GM12878 (cell line): ENCODE results near the gene GPRASP2. TPM values are rescaled to one million over a fixed set of nuclear protein-coding genes. Genes with fewer than 3 reads are reported as not detected.

Experiments
- ATAC-seq: fragments of 200-7000 bp; cut with Tn5 transposase; 3 replicates; pipeline ENCODE4 v1.9.1; 2020; ENCODE audit warnings: mild to moderate bottlenecking, moderate library complexity
- BruUV-seq: library from RNA; stranded (reverse); fragments of 400-500 nt; replicated peaks from 2 replicates; lab custom pipeline; 2021; lab: Mats Ljungman, UMichigan
- CTCF ChIA-PET: fragments of 300-600 bp; sonication (Branson Sonifier 250); formaldehyde crosslinking; extraction: SDS; loops from one replicate; lab custom pipeline; 2021; ENCODE audit warnings: inconsistent platforms; lab: Yijun Ruan, JAX
- POLR2A ChIA-PET: fragments of 350-600 bp; formaldehyde crosslinking; extraction: SDS; loops from one replicate; lab custom pipeline; 2021; ENCODE audit warnings: inconsistent platforms; lab: Charles Lee
- RAD21 ChIA-PET: fragments of 300-600 bp; sonication (Branson Sonifier 250); formaldehyde crosslinking; loops from one replicate; lab custom pipeline; 2023; ENCODE audit warnings: antibody characterized with exemption; ENCODE audit not compliant: unreplicated experiment; lab: Charles Lee
- SMC1A ChIA-PET: fragments of 300-600 bp; sonication (Branson Sonifier 250); formaldehyde crosslinking; loops from one replicate; lab custom pipeline; 2023; ENCODE audit not compliant: unreplicated experiment, uncharacterized antibody; lab: Charles Lee
- DNase-seq: peaks from one replicate; pipeline ENCODE4 v3.0.0-alpha.2; 2011; ENCODE audit warnings: low read depth, low spot score
- FAIRE-seq: peaks from 3 replicates; lab custom pipeline; 2011; peaks lifted over from hg19 to GRCh38; lab: Jason Lieb, UNC
- H2AFZ ChIP-seq: 2 replicates; pipeline ENCODE4 v1.6.0; 2011; ENCODE audit warnings: low read depth, low read length, control low read depth; ENCODE audit not compliant: control insufficient read depth
- H3K27ac ChIP-seq: 2 replicates; pipeline ENCODE4 v1.5.1; 2011; ENCODE audit warnings: control low read depth; ENCODE audit not compliant: control insufficient read depth, insufficient read depth
- H3K27me3 ChIP-seq, 2 experiments: replicated peaks in 1 of 2; 2 replicates each; pipeline versions ENCODE4 v1.6.0 to v1.6.1; 2011; ENCODE audit warnings: low read length in 1 of 2; ENCODE audit not compliant: control insufficient read depth in 2 of 2, insufficient read depth in 2 of 2
- H3K36me3 ChIP-seq, 2 experiments: 2 replicates each; pipeline ENCODE4 v1.5.1; 2011; ENCODE audit warnings: low read length in 1 of 2; ENCODE audit not compliant: control insufficient read depth in 2 of 2, insufficient read depth in 2 of 2
- H3K4me1 ChIP-seq: 2 replicates; pipeline ENCODE4 v1.6.1; 2011; ENCODE audit warnings: mild to moderate bottlenecking, low read length, moderate library complexity, mixed read lengths; ENCODE audit not compliant: control insufficient read depth, insufficient read depth
- H3K4me2 ChIP-seq: 2 replicates; pipeline ENCODE4 v1.6.0; 2011; ENCODE audit warnings: control low read depth; ENCODE audit not compliant: control insufficient read depth, insufficient read depth
- H3K4me3 ChIP-seq: fragments of 200-600 bp; sonication (generic); 2 replicates; pipeline ENCODE4 v1.5.1; 2016
- H3K79me2 ChIP-seq: 2 replicates; pipeline ENCODE4 v1.6.0; 2011; ENCODE audit warnings: low read length; ENCODE audit not compliant: control insufficient read depth, insufficient read depth
- H3K9ac ChIP-seq: 2 replicates; pipeline ENCODE4 v1.8.0; 2011; ENCODE audit warnings: low read length, control low read depth, mixed read lengths; ENCODE audit not compliant: control insufficient read depth, insufficient read depth
- H3K9me3 ChIP-seq: replicated peaks from 3 replicates; pipeline ENCODE4 v1.5.1; 2011; ENCODE audit warnings: mild to moderate bottlenecking, low read length; ENCODE audit not compliant: control insufficient read depth, insufficient read depth
- H4K20me1 ChIP-seq: 2 replicates; pipeline ENCODE4 v1.6.0; 2011; ENCODE audit not compliant: control insufficient read depth, insufficient read depth
- EP300 ChIP-seq, 2 experiments: fragments of 150-350 bp in 1 of 2; IDR thresholded peaks; 2 replicates each; pipeline ENCODE4 v1.6.1; 2011 to 2012; ENCODE audit warnings: low read depth in 2 of 2, low read length in 2 of 2, borderline replicate concordance in 1 of 2, improper control_type of control experiment in 1 of 2, inconsistent platforms in 1 of 2; ENCODE audit not compliant: control insufficient read depth in 1 of 2
- KDM1A ChIP-seq: fragments of 200-600 bp; sonication (generic); IDR thresholded peaks from 2 replicates; pipeline ENCODE4 v1.6.1; 2016; ENCODE audit warnings: borderline replicate concordance
- NR2C1 ChIP-seq: fragments of 450-650 bp; IDR thresholded peaks from 2 replicates; pipeline ENCODE4 v1.6.1; 2017; ENCODE audit warnings: antibody characterized with exemption, mild to moderate bottlenecking, moderate library complexity
- RAD21 ChIP-seq: IDR thresholded peaks from 2 replicates; pipeline ENCODE4 v1.6.1; 2011; ENCODE audit warnings: mild to moderate bottlenecking, low read depth, low read length, moderate library complexity; ENCODE audit not compliant: insufficient read depth
- RCOR1 ChIP-seq: conservative IDR thresholded peaks from 2 replicates; pipeline ENCODE4 v1.6.1; 2012; ENCODE audit warnings: low read depth, low read length, improper control_type of control experiment
- ZBTB4 ChIP-seq: fragments of 450-650 bp; formaldehyde crosslinking; IDR thresholded peaks from 2 replicates; pipeline ENCODE4 v1.4.0; 2022; ENCODE audit warnings: mild to moderate bottlenecking, moderate library complexity
- ZNF217 ChIP-seq: fragments of 450-650 bp; IDR thresholded peaks from 2 replicates; pipeline ENCODE4 v1.6.1; 2017; ENCODE audit warnings: antibody characterized with exemption, mild to moderate bottlenecking
- in situ Hi-C: fragments of 300-500 bp; cut with MboI; formaldehyde crosslinking; loops from 9 replicates; pipeline ENCODE4 v1.14.3; 2018; ENCODE audit warnings: mixed read lengths
- intact Hi-C: fragments of 100-400 bp; cut with micrococcal nuclease; formaldehyde crosslinking; loops from one replicate; pipeline ENCODE4 v1.14.2; 2022; ENCODE audit not compliant: unreplicated experiment
- polyA plus RNA-seq, 11 experiments: library from polyadenylated mRNA; depleted of rRNA in 4 of 11; unstranded in 6 of 11; stranded (reverse) in 5 of 11; fragments of >200 nt; fragmentation: Nextera tagmentation in 4 of 11; fragmentation: Illumina TruSeq in 1 of 11; extraction: Ambion mirVana in 4 of 11; extraction: Trizol in 1 of 11; gene quantifications; 1 replicate in 1 of 11; 2 replicates in 10 of 11; pipeline versions ENCODE4 v1.2.1 to v1.2.3, GENCODE V29; 2011 to 2016; ENCODE audit warnings: inconsistent platforms in 2 of 11, missing spikeins in 2 of 11, low read depth in 1 of 11
- total RNA-seq, 4 experiments: library from RNA; depleted of rRNA in 3 of 4; stranded (reverse); fragments of >200 nt in 3 of 4; fragmentation: Illumina TruSeq in 1 of 4; extraction: Trizol in 1 of 4; gene quantifications; 2 replicates each; pipeline versions ENCODE4 v1.2.1 to v1.2.3, GENCODE V29; 2013 to 2021
- TF ChIP-seq, protein P1 (sequence below): IDR thresholded peaks from 2 replicates; pipeline ENCODE4 v1.6.1; 2012; ENCODE audit warnings: low read depth, low read length, improper control_type of control experiment
- TF ChIP-seq, protein P2 (sequence below): fragments of 450-650 bp; formaldehyde crosslinking; IDR thresholded peaks from 2 replicates; pipeline ENCODE4 v1.5.0; 2022; ENCODE audit warnings: mild to moderate bottlenecking, missing genetic modification characterization

GPRASP2 gene
- total and polyA plus RNA-seq, 10 of the 15 experiments (the other 5 are each of a cell fraction or from before 2014, with no cell fraction given), result 0.08 to 0.27 (median 0.19) TPM; not detected in 1

DNA sequence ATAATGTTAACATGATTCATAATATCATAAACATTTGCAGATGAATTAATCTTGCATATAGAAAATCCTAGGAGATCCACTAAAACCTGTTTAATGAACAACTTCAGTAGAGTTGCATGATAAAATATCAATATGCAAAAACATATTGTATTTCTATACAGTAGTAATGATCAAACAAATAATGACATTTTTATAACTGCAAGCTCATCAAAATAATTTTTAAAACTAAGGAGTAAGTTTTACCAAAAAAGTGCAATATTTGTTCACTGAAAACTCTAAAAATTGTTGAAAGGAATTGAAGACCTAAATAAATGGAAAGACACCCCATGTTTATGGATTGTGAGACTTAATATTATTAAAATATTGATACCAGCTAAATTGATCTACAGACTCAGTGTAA lies 15.9 kb upstream of the GPRASP2 start:
- POLR2A ChIA-PET, result no interaction called here
- ATAC-seq, result no peak
- no peaks in the 10 kb centered on the region for H3K36me3 ChIP-seq
- DNase-seq, result no peak
- no peaks in the 10 kb centered on the region for H3K9me3 ChIP-seq
- no peak overlapping the region for H3K27ac ChIP-seq
- SMC1A ChIA-PET, result no interaction called here
- intact Hi-C loops, result no loop called here
- no peaks in the 10 kb centered on the region for H4K20me1 ChIP-seq
- no peak overlapping the region for H3K4me3 ChIP-seq
- H3K9ac ChIP-seq, result no peak overlapping the region
- CTCF ChIA-PET, result no interaction called here
- RAD21 ChIA-PET, result no interaction called here
- no peaks in the 10 kb centered on the region for H3K79me2 ChIP-seq
- TF ChIP-seq KDM1A (no peak), RCOR1 (no peak)
- no peak overlapping the region for H2AFZ ChIP-seq
- FAIRE-seq, result no peak
- no peaks in the 10 kb centered on the region for H3K4me1 ChIP-seq
- in situ Hi-C loops, result no loop called here
- no TSS peak for BruUV-seq
- H3K27me3 ChIP-seq, result no peaks in the 10 kb centered on the region
- no peak overlapping the region for H3K4me2 ChIP-seq

DNA sequence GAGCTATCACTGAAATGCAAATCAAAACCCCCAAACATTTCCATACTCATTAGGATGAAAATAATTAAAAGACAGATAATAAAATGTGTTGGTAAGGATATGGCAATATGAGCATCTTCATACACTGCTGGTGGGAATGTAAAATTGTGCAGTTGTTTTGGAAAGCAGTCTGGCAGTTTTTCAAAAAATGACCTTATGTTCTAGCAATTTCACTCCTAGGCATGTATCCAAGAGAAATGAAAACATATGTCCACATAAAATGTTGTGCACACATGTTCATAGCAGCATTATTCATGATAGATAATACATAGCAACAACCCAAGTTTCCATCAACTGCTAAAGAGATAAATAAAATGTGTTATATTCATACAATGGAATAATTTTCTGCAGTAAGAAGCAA lies 14.8 kb upstream of the GPRASP2 start:
- in situ Hi-C loops, result no loop called here
- intact Hi-C loops, result no loop called here
- no peak for FAIRE-seq

More for the DNA sequence above, 14.8 kb upstream of the GPRASP2 start:
- RAD21 ChIA-PET, result no interaction called here
- Histone ChIP-seq H3K4me3 (no peak overlapping the region), H3K79me2 (no peaks in the 10 kb centered on the region), H3K9me3 (no peaks in the 10 kb centered on the region), H2AFZ (no peak overlapping the region), H3K36me3 (no peaks in the 10 kb centered on the region), H3K4me1 (no peaks in the 10 kb centered on the region), H3K4me2 (no peak overlapping the region), H4K20me1 (no peaks in the 10 kb centered on the region), H3K27ac (no peak overlapping the region), H3K9ac (no peak overlapping the region), H3K27me3 (no peaks in the 10 kb centered on the region)
- POLR2A ChIA-PET, result no interaction called here
- CTCF ChIA-PET, result no interaction called here
- ATAC-seq (no peak), DNase-seq (no peak)
- SMC1A ChIA-PET, result no interaction called here
- TF ChIP-seq, protein P1, sequence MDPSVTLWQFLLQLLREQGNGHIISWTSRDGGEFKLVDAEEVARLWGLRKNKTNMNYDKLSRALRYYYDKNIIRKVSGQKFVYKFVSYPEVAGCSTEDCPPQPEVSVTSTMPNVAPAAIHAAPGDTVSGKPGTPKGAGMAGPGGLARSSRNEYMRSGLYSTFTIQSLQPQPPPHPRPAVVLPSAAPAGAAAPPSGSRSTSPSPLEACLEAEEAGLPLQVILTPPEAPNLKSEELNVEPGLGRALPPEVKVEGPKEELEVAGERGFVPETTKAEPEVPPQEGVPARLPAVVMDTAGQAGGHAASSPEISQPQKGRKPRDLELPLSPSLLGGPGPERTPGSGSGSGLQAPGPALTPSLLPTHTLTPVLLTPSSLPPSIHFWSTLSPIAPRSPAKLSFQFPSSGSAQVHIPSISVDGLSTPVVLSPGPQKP, result no peak
- TF ChIP-seq ZNF217 (no peak), ZBTB4 (no peak), EP300 (IDR thresholded peaks at IDR 0.05; ENCODE audit: borderline replicate concordance in 1 of 2, control insufficient read depth in 1 of 2, low read depth in 2 of 2, low read length in 2 of 2) (no peak), NR2C1 (no peak), RAD21 (no peak)
- TF ChIP-seq, protein P2, sequence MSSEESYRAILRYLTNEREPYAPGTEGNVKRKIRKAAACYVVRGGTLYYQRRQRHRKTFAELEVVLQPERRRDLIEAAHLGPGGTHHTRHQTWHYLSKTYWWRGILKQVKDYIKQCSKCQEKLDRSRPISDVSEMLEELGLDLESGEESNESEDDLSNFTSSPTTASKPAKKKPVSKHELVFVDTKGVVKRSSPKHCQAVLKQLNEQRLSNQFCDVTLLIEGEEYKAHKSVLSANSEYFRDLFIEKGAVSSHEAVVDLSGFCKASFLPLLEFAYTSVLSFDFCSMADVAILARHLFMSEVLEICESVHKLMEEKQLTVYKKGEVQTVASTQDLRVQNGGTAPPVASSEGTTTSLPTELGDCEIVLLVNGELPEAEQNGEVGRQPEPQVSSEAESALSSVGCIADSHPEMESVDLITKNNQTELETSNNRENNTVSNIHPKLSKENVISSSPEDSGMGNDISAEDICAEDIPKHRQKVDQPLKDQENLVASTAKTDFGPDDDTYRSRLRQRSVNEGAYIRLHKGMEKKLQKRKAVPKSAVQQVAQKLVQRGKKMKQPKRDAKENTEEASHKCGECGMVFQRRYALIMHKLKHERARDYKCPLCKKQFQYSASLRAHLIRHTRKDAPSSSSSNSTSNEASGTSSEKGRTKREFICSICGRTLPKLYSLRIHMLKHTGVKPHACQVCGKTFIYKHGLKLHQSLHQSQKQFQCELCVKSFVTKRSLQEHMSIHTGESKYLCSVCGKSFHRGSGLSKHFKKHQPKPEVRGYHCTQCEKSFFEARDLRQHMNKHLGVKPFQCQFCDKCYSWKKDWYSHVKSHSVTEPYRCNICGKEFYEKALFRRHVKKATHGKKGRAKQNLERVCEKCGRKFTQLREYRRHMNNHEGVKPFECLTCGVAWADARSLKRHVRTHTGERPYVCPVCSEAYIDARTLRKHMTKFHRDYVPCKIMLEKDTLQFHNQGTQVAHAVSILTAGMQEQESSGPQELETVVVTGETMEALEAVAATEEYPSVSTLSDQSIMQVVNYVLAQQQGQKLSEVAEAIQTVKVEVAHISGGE, result no peak
- no TSS peak for BruUV-seq
